GM10266 (cell line): ENCODE measurements around the gene HIPK3.

ENCODE experiments used
- DNase-seq: peaks from one replicate; pipeline ENCODE4 v3.0.0; 2012; ENCODE audit errors: extremely low spot score
- CTCF ChIP-seq: IDR thresholded peaks from 2 replicates; pipeline ENCODE4 v1.5.1; 2012; ENCODE audit warnings: mild to moderate bottlenecking, low read depth; ENCODE audit not compliant: control insufficient read depth, insufficient read depth; ENCODE audit errors: missing control alignments

HIPK3 gene

GRCh38 chr11:33389635-33390034, 132.5 kb downstream of the HIPK3 start:
- peak; percentile 42 for DNase-seq
- no peak for TF ChIP-seq CTCF

- no peak for DNase-seq
- TF ChIP-seq CTCF: no peak
These were observed 134.0 kb downstream of the HIPK3 start for GRCh38 chr11:33390944-33391892.

GRCh38 chr11:33391893-33392251, 134.7 kb downstream of the HIPK3 start:
- no peak for TF ChIP-seq CTCF
- no peak for DNase-seq

GRCh38 chr11:33394431-33395109, 137.4 kb downstream of the HIPK3 start:
- DNase-seq: no peak
- no peak for TF ChIP-seq CTCF

- no peak for TF ChIP-seq CTCF
- DNase-seq: no peak
These were observed 139.2 kb downstream of the HIPK3 start for GRCh38 chr11:33396361-33396760.

GRCh38 chr11:33399421-33399820, 142.2 kb downstream of the HIPK3 start:
- DNase-seq: no peak
- no peak for TF ChIP-seq CTCF

DNA sequence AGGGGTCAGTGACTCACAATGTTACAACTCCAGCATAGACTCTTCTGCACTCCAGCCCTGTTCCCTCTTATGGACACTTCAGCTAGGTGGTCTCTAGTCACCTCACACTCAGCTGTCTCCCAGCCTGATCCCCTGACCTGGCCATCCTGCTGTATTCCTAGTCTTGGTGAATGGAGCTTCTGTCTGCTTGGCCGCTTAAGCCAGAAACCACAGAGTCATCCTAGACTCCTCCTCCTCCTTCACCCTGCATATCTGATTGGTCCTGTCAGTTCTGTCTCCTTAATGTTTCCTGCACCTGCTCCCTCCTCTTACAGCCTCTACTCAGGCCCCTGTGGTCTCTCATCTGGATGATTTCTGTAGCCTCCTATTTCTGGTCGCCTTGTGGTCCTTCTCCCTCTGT, 144.9 kb downstream of the HIPK3 start:
- no peak for DNase-seq
- no peak for TF ChIP-seq CTCF
